HG03066 (cell line): ENCODE data around the gene DOCK1.

Experiments
- ATAC-seq: cut with Tn5 transposase; IDR thresholded peaks from one replicate; pipeline ENCODE4 v1.9.1; 2021; ENCODE audit warnings: low read depth; ENCODE audit not compliant: unreplicated experiment

DOCK1 gene

DNA sequence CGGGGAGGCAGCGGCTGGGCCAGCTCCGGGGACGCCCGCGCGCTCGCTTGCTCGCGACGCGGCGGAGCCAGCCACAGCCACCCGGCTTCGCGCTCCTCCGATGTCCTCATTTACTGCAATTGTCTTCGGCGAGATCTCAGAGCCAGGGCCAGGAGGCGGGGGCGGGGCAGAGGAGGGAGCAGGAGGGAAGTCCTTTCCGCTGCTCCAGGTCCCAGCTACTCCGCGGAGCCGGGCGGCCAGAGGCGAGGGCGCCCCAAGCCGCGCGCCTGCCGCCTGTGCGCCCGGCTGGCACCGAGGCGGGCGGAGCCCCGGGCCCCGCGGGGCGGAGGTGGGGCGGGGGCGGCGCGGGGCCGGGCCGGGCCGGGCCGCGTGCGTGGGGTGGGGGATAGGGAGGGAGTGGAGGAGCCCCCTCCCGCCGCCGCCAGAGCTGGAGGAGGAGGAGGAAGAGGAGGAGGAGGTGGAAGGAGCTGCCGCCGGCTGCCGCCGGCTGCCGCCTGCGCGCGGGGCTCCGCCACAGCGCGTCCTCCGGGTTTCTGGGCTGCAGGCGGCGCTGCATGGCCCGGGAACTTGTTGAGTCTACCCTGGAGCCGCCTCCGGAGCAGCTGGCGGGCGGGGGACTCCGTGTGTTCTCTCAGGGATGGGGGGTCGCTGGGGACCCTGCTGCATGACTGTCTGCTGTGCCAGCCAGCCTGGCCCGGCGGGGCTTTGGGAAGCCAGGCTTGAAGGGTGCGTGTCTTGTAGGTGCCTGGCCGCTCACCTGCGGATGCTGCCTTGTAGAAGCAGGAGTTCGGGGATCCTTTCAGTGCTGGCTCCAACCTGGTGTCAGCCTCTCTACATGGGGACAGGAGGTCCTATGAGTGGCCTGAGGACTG is 291.3 kb downstream of the DOCK1 start, which contains the start of gene INSYN2A:
Gene INSYN2A, minus strand, starts transcription at position 310 of the 872 bp plus-strand sequence. CDS start 20,196 bp downstream, outside the sequence.
- ATAC-seq = no peak

GRCh38 chr10:127197154-127197432 is 291.9 kb downstream of the DOCK1 start:
- no peak for ATAC-seq

DNA sequence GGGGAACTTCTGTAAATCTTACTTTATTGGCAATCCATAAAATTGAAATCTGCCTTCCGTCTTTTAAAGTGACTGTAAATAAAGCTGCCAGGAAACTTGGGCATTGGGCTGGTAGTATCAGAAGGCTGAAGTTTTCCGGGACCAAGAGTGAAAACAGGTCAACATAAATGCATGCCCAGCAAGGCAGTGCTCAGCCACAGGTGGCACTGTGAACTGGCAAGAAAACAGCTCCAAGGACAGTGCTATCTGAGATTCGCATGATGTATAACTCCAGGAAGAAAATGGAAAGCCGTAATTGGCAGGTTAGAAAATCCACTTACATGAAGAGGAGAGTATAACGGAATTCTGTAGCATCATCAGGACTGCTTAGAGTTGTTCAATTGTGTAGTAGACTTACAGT is 293.1 kb downstream of the DOCK1 start:
- ATAC-seq = no peak

DNA sequence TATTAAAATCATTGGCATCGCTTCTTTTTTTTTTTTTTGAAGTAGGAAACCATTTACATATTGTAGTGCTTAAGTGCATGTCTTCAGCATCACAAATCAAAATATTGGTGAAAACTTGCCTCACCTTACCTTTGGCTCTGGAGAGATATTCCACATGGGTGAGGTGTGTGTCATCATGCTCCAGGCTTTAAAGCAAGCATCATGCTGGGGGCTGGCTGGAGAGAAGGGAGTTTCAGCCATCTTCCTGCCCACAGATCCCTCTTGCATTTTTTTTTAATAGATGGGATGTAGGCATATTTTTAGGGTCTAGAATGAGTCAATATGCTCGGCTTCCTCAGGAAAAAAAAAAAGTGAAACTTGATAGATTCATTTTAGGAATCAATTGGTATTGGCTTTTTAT is 293.5 kb downstream of the DOCK1 start:
- ATAC-seq = no peak

- no peak for ATAC-seq
Measured at GRCh38 chr10:127200646-127201045, 295.4 kb downstream of the DOCK1 start.

GRCh38 chr10:127203067-127203466 is 297.8 kb downstream of the DOCK1 start:
- ATAC-seq = no peak

DNA sequence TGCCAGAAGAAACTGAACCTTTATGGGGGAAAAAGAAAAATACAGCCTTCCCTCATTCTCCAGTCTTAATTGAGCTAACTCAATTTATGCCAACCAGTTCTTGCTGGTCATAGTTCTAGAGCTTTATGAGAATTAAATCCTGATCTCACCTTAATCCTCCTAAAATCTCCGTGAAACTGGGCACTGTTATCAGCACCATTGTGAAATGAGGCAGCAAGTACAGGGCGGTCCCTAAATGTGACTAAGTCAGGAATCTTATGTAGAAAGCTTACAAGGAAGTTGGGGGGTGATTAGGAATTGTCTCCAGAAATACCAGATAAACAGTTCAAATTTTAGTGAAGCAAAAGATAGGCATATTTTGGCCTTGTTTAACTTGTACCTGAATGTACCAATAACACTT is 301.9 kb downstream of the DOCK1 start:
- ATAC-seq = no peak

DNA sequence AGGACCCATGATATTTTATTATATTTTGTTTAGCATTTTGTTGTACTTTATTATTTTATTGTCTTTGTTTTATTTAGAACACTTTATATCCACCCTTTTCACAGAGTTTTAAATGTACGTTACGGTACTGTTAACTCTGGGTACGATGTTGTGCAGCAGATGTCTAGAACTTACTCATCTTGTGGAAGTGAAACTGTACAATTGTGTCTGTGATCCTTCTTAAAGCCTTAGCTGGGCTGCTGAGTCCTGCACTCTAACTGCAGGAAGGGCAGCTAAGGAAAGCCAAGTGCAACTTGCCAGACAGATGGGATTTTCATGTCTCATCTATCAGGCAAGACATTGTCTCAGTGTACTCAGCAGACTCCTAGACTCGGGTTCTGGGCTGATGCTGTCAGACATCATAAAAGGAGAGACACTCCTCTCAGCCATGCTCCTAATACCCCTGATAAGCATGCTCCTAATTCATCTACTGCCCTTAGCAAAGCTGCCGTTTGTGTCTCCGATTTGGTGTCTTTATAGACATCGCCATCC is 305.8 kb downstream of the DOCK1 start:
- ATAC-seq = no peak

DNA sequence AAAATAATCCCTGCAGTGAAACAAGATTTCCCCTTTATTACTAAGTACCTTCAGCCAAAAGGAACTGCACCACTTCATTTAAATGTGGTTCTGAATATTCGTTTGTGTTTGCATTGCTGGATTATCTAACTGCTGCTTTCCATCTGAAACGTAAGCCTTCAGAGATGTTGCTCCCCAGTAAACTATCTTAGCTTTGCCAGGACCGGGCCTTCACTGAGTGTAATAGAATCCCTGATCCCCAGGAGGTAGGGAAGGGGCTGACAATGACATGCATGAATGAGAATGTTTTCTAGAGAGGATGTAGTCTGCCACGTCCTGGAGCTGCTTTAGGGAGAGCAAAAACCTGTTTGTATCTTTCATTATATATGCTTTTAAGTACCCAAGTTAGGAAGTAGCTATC is 310.6 kb downstream of the DOCK1 start:
- no peak for ATAC-seq

DNA sequence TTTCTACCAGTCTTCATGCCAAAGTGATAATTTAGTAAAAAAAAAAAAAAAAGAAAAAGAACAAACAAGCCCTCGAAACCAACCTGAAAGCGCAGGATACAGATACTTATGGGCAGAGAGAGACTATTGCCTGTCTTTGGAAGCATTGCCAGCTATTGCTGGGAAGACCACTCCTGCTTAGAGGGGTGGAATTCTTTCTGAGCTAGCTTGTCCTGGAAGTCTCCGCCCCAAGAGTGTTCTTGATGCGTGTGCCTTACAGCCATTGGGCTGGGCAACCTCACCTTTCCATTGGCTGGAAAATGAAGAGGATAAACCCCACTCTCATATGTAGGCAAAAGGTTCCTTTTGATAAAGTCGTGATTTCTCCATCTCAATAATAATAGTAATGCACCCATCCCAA is 311.0 kb downstream of the DOCK1 start:
- ATAC-seq = no peak

DNA sequence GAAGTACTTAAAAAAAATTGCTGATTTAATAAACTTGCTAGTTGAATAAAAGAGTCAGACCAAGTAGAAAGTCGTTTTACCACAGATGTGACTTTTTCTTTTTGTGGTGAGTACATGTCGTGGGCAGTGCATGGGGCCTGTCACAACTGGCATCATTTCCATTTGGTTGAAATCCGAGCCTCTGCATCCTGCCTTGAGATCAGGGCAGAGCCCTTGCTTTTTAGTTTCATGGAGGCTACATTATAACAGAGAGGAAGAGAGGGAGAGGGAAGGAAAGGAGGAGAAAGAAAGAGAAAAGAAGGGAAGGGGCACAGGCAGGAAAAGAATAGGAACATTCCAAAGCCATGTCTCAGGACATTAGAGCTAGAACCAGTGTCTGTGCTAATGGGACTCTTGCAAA is 311.6 kb downstream of the DOCK1 start:
- ATAC-seq = no peak

DNA sequence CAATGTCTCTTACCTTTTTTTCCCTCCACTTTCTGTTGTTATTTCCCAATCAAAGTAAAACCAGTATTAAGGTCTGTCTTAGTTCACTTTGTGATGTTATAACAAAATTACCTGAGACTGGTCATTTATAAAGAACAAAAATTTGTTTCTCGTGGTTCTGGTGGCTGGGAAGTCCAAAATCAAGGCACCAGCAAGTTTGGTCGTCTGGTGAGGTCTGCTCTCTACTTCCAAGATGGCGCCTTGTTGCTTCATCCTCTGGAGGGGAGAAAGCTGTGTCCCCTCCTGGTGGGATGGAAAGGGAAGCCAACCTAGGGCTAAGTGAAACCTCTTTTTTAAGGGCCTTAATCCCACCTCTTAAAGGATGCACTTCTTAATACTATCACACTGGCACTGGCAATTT is 313.4 kb downstream of the DOCK1 start:
- ATAC-seq = no peak

DNA sequence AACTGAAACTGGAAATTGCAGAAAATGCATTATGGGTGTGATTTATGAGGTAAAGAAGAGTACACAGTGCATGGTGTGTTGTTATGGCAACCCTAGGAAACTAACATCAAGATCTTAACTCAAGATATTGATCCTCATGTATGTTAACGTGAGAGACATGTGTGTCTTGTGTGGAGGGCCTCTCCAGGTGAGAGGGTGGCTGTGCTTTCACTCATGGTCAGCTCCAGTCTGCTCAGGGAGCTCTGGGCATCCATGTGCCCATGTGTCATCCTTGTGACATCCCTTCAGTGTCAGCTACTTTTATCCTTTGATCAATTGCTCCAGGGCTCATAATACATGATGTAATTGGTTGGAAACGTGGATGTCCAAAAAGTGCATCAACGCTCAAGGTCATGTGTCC is 316.1 kb downstream of the DOCK1 start:
- ATAC-seq = no peak

DNA sequence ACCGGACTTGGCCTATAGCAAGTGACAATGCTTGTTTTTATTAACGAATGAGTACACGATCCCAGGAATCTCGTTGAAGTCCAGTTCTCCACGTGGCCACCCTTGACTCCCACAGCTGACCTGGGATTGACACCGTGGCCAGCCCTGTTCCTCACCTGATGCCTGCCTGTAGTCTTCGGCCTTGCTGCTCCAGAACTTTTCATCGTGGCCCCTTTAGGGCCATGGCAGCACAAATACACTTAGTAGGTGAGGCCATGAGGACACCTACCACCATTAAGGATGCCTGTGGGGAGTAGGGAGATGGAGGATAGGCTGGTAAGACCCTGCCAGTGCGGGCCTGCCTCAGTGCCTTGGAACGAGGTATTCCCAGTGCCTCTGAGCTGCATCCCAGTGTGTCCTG is 321.8 kb downstream of the DOCK1 start:
- ATAC-seq = no peak

- ATAC-seq = no peak
Measured at GRCh38 chr10:127227663-127228062, 322.4 kb downstream of the DOCK1 start.

- no peak for ATAC-seq
Measured at GRCh38 chr10:127228195-127228787, 323.1 kb downstream of the DOCK1 start.

DNA sequence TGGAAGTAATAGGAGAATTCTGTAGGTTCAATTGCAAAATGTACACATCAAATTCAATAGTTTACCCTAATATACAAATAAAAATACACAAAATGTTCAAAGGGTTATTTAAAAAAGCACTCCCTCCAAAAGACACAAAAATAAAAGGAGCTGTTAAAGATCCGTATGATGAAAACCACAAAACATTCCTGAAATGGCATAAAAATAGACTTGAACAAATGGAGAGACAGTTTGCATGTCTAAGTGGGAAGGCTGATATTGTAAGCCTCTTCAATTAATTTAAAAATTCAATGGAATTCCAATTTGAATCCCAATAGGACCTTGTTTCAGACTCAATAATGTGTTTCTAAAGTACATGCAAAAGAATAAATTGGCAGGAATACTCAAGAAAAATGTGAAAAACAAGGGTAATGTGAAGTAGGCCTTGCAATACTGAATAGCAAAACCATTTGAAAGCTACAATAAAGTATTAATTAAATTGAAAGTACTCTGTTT is 329.1 kb downstream of the DOCK1 start:
- no peak for ATAC-seq

GRCh38 chr10:127236266-127236665 is 331.0 kb downstream of the DOCK1 start:
- ATAC-seq = no peak

GRCh38 chr10:127242914-127243313 is 337.7 kb downstream of the DOCK1 start:
- ATAC-seq = no peak

DNA sequence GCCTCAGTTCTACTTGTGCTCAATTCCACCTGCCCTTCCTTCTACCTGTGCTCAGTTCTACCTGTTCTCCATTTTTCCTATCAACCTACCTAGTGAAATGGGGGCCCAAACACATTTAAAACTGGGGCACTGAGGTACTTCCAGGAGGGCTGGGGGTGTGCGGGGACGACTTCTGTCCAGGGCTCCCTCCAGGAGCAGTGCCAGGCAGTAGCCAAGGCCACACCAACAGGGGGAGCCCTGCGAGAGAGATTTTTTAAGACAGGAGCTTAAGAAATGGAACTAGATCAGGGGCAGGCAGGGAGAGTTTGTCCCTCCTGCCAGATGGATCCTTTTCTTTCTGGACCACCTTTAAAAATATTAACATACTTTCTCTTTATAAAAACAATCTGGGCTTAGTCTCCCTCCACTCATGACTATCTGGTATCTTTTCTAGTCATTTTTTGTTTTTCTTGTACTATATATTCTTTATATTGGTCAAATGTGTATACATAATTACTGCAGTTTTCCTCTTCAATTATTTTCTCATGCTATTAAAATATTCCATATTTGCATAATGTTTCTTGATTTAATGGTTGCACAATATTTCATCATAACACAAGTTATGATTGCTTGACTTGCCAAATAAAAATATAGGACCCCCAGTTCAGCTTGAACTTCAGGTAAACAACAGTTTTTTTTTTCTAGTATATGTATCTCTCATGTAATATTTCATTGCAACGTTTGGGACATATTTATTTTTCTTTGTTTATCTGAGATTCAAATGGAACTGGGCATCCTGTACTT is 338.5 kb downstream of the DOCK1 start:
- no peak for ATAC-seq

- no peak for ATAC-seq
Measured at GRCh38 chr10:127245456-127245855, 340.2 kb downstream of the DOCK1 start.
